Stomach smooth muscle (tissue), 2 donors: ENCODE results near the gene PLG.
"Not testable (repeated sequence)": the region's sequence is repeated elsewhere in the genome, so short reads cannot be mapped to it uniquely, and the experiment has no call there.

Experiments
- H3K27ac ChIP-seq: one replicate; pipeline ENCODE4 v1.7.0; 2013; ENCODE audit warnings: mild to moderate bottlenecking, low read length, inconsistent platforms
- H3K27me3 ChIP-seq, 2 donors: one replicate each; pipeline ENCODE4 v1.7.0; 2013; ENCODE audit warnings: low read length in 2 of 2; ENCODE audit not compliant: insufficient read depth in 2 of 2, control insufficient read depth in 1 of 2
- H3K36me3 ChIP-seq, 2 donors: one replicate each; pipeline ENCODE4 v1.7.0; 2013; ENCODE audit warnings: low read length in 2 of 2; ENCODE audit not compliant: control insufficient read depth in 2 of 2, insufficient read depth in 2 of 2
- H3K4me1 ChIP-seq: one replicate; pipeline ENCODE4 v1.7.0; 2013; ENCODE audit warnings: low read length; ENCODE audit not compliant: control insufficient read depth, insufficient read depth
- H3K4me3 ChIP-seq, 2 donors: one replicate each; pipeline ENCODE4 v1.7.0; 2013; ENCODE audit warnings: low read length in 2 of 2
- H3K9ac ChIP-seq, 2 donors: one replicate each; pipeline ENCODE4 v1.7.0; 2013; ENCODE audit warnings: low read length in 2 of 2, mild to moderate bottlenecking in 1 of 2
- H3K9me3 ChIP-seq, 2 donors: one replicate each; pipeline ENCODE4 v1.7.0; 2013; ENCODE audit warnings: low read length in 2 of 2; ENCODE audit not compliant: control insufficient read depth in 2 of 2
- donor health status: healthy.
- donor health status: Pancreatic carcinoma.

Gene PLG

DNA sequence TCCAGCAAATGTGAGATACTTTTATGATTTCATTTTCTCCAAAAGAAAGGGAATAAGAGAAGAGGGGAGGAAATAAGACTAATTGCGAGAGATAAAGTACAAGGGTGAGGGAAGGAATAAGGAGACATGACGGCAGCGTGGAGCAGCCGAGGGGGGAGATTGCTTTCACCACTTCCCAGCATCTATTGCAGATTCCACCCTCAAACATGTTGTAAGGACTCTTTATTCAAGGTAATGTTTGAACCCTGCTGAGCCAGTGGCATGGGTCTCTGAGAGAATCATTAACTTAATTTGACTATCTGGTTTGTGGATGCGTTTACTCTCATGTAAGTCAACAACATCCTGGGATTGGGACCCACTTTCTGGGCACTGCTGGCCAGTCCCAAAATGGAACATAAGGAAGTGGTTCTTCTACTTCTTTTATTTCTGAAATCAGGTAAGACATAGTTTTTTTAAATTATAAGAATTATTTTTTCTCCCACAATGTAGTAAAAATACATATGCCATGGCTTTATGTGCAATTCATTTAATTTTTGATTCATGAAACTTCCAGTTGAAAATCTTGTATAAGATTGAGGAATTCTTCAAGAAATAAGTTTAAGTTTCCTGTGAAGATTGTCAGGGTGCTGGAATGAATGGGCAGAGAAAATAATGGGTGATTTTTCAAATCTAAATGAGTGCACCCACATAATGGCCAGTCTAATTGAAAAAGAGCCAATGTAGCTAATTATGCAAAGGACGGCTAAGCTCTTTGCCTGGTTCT, at the start of gene PLG:
TSS of gene PLG (plus strand) at position 327 of the 763 bp plus-strand sequence. CDS start at position 388, 61 bp downstream.
- not testable (repeated sequence) for H3K9ac ChIP-seq, H3K4me3 ChIP-seq, H3K27ac ChIP-seq, H3K9me3 ChIP-seq, H3K4me1 ChIP-seq, H3K36me3 ChIP-seq, H3K27me3 ChIP-seq

DNA sequence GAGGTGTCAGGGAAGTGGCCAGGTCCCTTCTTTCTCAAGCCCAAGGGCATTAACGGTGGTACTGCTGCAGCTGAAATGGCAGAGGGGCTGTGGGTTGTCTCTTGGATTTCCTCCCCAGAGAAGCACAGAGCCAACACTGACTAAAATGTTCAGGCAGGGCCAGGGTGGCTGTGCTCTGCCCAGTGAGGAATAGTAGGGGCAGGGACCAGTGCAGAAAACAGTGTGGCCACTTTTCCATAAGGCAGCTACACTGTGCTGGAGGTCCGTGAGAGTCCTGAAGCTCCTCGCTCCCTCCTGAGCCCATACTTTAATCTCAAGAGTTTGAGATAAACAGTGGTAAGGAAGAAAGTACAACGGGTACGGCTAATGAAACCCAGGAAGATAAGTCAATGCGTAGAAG, 42.5 kb upstream of the PLG start:
- Histone ChIP-seq H3K27ac (no peak overlapping the region), H3K4me3 (no peak overlapping the region), H3K36me3 (no peaks in the 10 kb centered on the region), H3K4me1 (no peaks in the 10 kb centered on the region), H3K9ac (no peak overlapping the region), H3K9me3 (peaks cover 3 to 9% of the 10 kb centered on the region in 2 donors), H3K27me3 (no peaks in the 10 kb centered on the region)

DNA sequence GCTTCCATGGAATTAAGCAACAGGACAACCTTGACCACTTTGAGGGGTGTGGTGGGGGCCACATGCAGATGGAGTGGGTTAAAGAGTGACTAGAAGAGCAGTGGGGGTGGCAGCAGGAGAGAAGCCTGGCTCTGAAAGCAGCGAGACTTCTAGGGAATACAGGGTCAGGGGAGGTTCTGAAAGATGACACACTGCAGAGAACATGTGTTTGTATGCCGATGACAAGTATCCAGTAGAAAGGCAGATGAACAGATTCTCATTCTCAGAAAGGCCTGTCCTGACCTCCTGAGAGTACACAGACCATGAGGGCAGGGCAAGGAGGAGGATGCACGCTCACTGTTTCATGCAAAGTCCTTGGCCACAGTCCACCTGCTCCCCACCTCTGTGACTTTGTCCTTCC, 40.8 kb upstream of the PLG start:
- H3K27ac ChIP-seq, result no peak overlapping the region
- H3K27me3 ChIP-seq, result no peaks in the 10 kb centered on the region

DNA sequence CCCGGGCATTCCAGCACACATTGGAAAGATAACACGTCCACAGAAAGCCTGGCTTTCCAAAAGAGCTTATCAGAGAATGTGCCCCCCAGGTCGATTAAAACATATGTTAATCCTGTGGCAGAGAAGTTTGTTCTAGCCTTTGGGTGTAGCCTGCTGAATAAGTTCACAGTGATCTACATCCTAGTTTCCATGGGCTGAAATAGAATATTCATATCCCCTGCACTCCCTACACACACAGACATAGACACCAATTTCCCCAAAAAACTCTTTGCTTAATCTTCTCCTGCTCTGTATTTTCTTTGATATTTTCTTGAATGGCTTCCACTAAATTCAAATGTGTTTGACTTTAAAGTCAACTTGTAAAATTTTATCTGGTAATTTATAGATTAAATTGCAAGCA, 39.6 kb upstream of the PLG start:
- Histone ChIP-seq H3K36me3 (no peaks in the 10 kb centered on the region), H3K9me3 (peaks cover 0 to 3% of the 10 kb centered on the region in 2 donors), H3K27ac (no peak overlapping the region), H3K4me3 (no peak overlapping the region), H3K27me3 (no peaks in the 10 kb centered on the region), H3K9ac (no peak overlapping the region), H3K4me1 (no peaks in the 10 kb centered on the region)

More for the DNA sequence above, 40.8 kb upstream of the PLG start:
- no peak overlapping the region for H3K9ac ChIP-seq
- H3K9me3 ChIP-seq, result peaks cover 3 to 9% of the 10 kb centered on the region in 2 donors
- H3K36me3 ChIP-seq, result no peaks in the 10 kb centered on the region
- no peak overlapping the region for H3K4me3 ChIP-seq
- no peaks in the 10 kb centered on the region for H3K4me1 ChIP-seq

DNA sequence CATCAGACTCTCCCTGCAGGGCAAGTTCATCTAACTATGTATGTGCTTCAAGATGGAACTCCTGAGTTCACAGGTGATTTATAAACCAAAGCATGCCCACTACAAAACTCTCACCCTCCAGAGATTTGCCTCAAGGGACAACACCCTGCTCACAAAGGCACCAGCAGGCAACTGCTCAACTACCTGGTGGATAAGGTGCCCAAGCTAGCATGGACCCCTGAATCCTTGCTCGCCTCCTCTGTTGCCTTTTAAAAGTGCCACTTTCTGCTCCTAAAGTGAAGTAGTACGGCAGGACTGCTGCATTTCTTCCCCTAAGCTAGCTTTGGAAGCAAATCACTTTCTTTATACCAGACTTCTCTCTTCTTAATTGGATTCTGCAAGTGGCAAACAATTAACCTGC, 39.2 kb upstream of the PLG start:
- Histone ChIP-seq H3K27me3 (no peaks in the 10 kb centered on the region), H3K27ac (no peak overlapping the region), H3K36me3 (no peaks in the 10 kb centered on the region), H3K9me3 (peaks cover 0 to 2% of the 10 kb centered on the region in 2 donors), H3K4me3 (no peak overlapping the region), H3K4me1 (no peaks in the 10 kb centered on the region), H3K9ac (no peak overlapping the region)

DNA sequence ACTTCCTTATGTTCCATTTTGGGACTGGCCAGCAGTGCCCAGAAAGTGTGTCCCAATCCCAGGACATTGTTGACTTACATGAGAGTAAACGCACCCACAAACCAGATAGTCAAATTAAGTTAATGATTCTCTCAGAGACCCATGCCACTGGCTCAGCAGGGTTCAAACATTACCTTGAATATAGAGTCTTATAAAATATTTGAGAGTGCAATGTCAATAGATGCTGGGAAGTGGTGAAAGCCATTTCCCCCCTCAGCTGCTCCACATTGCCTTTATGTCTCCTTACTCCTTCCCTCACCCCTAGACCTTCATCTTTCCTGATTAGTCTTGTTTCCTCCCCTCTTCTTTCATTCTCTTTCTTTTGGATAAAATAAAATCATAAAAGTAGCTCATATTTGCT, 37.8 kb upstream of the PLG start, which contains the start of gene LPA:
TSS of gene LPA (minus strand) at position 78 of the 400 bp plus-strand sequence. CDS start at position 17, 61 bp downstream.
- H3K4me1 ChIP-seq, H3K36me3 ChIP-seq, H3K9me3 ChIP-seq, H3K4me3 ChIP-seq, H3K27me3 ChIP-seq, H3K27ac ChIP-seq, H3K9ac ChIP-seq: not testable (repeated sequence)

DNA sequence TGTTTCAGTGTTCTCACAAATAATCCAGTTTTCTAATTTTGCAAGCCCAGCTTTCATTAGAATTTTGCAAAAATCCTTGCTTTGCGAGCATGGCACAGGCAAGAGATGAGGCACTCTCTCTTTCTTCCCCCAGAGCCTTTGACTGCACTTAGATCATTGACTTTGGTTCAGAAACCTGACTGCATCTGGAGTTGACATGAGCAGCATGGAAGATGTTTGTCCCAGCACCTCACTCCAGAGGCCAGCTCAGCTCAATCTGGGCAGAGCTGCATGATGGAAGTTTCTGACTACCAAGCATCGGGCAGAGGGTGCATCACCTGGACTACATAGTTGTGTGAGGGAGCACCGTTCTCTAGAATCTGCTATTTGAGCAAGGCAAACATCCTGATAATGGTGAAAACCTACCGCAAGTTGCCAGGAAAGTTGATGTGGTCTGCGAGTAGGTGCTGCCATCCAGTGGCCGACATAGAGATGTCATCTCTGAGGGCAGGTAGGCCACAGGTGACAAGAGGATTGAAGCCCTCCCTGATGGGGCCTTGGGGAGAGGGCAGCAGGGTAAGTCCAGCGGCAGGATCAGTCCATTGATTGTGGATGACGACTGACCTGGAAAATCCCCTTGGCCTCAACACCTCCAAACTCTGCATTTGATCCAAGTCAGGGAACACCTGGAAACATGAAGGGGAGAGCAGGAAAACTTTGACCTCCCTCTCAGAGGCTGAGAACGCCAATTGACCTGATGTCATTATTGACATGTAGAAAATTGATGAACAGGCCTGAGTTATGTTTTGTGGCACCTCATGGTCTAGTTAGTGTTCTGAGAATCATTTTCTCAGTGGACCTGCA, 34.2 kb upstream of the PLG start:
- no peak overlapping the region for H3K9ac ChIP-seq
- no peaks in the 10 kb centered on the region for H3K36me3 ChIP-seq
- no peaks in the 10 kb centered on the region for H3K27me3 ChIP-seq
- H3K9me3 ChIP-seq, result peaks cover 0 to 5% of the 10 kb centered on the region in 2 donors
- H3K27ac ChIP-seq, result no peak overlapping the region
- no peak overlapping the region for H3K4me3 ChIP-seq
- H3K4me1 ChIP-seq, result no peaks in the 10 kb centered on the region

DNA sequence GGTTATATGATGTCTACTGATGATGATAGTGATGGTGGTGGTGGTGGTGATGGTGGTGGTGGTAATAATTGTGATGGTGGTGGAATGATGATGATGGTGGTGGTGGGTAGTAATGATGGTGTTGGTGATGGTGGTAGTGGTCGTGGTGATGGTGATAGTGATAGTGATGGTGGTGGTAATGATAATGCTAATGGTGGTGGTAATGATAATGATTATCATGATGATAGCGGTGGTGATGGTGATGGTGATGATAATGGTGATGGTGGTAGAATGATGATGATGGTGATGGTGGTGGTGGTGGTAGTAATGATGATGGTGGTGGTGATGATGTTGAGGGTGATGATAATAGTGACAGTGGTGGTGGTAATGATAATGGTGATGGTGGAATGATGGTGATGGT, 33.5 kb upstream of the PLG start:
- Histone ChIP-seq H3K9ac (no peak overlapping the region), H3K27ac (no peak overlapping the region), H3K4me1 (no peaks in the 10 kb centered on the region), H3K36me3 (no peaks in the 10 kb centered on the region), H3K9me3 (peaks cover 0 to 5% of the 10 kb centered on the region in 2 donors), H3K27me3 (no peaks in the 10 kb centered on the region), H3K4me3 (no peak overlapping the region)

DNA sequence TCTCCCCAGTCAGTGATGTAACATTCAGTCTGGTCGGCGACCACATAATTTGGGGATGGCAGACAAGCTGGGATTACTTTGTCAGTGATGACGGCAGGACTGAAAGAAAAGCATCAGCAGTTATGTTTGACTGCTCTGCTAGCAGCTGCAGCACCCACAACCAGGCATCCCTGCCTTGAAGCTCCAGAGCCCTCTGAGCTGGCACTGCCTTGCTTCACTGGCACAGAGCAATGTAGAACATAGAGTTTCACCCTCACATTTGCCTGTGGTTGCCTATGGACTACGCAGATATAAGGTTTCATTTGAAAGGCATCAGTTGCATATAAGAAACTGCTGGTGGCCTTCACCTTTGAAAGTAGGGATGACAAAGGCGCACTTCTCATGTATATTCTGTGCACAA, 25.6 kb upstream of the PLG start:
- not testable (repeated sequence) for H3K4me3 ChIP-seq, H3K4me1 ChIP-seq, H3K27me3 ChIP-seq, H3K27ac ChIP-seq, H3K36me3 ChIP-seq, H3K9ac ChIP-seq, H3K9me3 ChIP-seq

DNA sequence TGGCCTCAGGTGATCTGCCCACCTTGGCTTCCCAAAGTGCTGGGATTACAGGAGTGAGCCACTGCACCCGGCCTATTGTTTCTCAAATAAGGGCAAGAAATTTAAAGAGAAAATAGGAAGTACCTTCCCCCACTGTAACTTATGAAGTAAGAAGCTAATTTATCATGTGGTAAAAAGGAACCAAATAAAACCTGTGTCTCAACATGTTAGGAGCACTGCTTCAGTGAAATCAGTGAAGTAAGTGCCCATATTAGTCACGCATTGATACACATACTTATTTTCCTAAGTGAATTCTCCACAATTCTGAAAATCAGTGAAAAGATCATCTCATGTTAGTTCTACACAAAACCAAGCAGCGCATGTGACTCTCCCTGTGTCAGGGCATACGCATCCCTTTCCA, 23.8 kb upstream of the PLG start:
- H3K36me3 ChIP-seq, result no peaks in the 10 kb centered on the region
- no peaks in the 10 kb centered on the region for H3K4me1 ChIP-seq
- no peaks in the 10 kb centered on the region for H3K9me3 ChIP-seq
- no peak overlapping the region for H3K27ac ChIP-seq
- peaks cover 0 to 10% of the 10 kb centered on the region in 2 donors for H3K27me3 ChIP-seq
- H3K9ac ChIP-seq, result no peak overlapping the region
- no peak overlapping the region for H3K4me3 ChIP-seq
